ENCODE measurements around the gene ARID5B.
A peak's percentile ranks its signal among the peaks of the same experiment; 100 is the strongest.
"Not testable (repeated sequence)": the region's sequence is repeated elsewhere in the genome, so short reads cannot be mapped to it uniquely, and the experiment has no call there.

Gene ARID5B

DNA sequence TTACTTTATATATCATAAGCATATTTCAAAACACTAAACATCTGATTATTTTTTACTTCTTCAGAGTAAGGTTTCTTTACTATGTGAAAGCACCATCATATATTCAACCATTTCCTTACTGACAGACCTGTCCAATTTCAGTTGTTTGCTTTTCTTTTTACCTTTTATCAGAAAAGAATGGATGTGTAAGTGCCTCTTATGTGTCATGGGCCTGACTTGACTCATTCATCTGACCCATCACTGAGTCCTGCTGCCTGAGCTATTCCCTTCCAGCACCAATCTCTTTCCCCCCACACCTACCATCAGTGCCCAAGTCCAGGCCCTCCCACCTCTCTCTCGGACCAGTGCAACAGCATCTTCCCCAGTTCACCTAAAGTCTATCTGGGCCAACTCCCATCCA, 41.7 kb upstream of the ARID5B start:
- Histone ChIP-seq H3K27me3 (no peaks in the 10 kb centered on the region), H3K36me3 (no peaks in the 10 kb centered on the region), H3K4me3 (no peak overlapping the region), H3K4me1 (no peaks in the 10 kb centered on the region), H3K9me3 (no peaks in the 10 kb centered on the region), H3K27ac (no peak overlapping the region)
- DNase-seq, result no peak
- TF ChIP-seq, protein P1, sequence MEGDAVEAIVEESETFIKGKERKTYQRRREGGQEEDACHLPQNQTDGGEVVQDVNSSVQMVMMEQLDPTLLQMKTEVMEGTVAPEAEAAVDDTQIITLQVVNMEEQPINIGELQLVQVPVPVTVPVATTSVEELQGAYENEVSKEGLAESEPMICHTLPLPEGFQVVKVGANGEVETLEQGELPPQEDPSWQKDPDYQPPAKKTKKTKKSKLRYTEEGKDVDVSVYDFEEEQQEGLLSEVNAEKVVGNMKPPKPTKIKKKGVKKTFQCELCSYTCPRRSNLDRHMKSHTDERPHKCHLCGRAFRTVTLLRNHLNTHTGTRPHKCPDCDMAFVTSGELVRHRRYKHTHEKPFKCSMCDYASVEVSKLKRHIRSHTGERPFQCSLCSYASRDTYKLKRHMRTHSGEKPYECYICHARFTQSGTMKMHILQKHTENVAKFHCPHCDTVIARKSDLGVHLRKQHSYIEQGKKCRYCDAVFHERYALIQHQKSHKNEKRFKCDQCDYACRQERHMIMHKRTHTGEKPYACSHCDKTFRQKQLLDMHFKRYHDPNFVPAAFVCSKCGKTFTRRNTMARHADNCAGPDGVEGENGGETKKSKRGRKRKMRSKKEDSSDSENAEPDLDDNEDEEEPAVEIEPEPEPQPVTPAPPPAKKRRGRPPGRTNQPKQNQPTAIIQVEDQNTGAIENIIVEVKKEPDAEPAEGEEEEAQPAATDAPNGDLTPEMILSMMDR (IDR thresholded peaks at IDR 0.05), result no peak
- intact Hi-C loops (cut with DNase I; ENCODE audit: low total_unique reads), result no loop called here

DNA sequence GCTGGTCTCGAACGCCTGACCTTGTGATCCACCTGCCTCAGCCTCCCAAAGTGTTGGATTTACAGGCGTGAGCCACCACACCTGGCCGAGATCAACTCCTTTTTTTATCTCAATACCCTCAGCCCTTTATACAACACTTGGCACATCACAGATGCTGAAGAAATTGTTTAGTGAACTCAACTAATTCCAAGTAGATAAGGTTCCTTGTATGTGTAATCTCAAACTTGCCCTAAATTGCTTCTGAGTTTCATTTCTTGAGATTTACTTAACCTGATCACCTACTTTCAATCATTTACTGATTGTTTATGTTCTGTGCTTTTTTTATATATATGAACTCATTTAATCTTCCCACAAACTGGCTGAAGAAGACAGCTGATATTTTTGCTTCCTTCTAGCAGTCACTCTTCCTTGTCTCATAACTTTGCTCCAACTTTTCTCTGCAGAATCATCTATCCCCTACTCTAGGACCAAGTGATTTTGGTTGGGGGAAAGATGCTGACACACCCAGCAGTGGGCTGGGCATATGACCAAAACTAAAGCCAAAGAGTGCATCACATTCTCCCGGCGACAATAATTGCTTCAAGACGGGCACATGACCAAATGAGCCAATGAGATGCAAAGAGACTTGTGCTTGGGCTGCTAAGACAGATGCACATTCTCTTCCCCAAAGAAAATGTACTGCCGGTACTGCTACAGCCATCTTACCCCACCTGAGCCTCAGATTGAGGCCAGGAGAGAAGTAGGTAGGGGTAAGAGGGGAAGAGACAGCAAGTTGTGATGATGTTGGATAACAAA, 40.3 kb upstream of the ARID5B start:
- no peak for DNase-seq
- Histone ChIP-seq H3K4me3 (no peak overlapping the region), H3K27ac (no peak overlapping the region), H3K27me3 (no peaks in the 10 kb centered on the region), H3K9me3 (no peaks in the 10 kb centered on the region), H3K36me3 (no peaks in the 10 kb centered on the region), H3K4me1 (no peaks in the 10 kb centered on the region)
- intact Hi-C loops (cut with DNase I; ENCODE audit: low total_unique reads), result no loop called here
- TF ChIP-seq, protein P1 (IDR thresholded peaks at IDR 0.05), result no peak

DNA sequence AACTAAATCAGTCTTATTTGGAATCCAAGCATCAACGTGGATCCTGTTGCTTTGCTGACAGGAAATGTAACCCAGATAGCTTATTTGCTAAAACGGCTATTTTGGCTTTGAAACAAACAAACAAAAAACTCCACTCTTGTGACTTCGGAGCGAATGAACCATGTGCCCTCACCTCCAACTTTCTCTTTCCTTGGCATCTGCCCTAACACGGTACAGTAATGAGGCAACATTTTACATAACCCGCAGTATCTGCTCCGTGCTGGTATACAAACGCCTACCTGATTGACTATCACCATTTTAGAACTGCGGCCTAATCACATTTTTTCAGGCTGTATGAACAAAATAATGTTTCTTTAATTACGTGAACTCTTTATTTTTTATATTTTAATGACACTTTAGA, 37.5 kb upstream of the ARID5B start:
- intact Hi-C loops (cut with DNase I; ENCODE audit: low total_unique reads), result no loop called here
- no peak for DNase-seq
- Histone ChIP-seq H3K27me3 (no peaks in the 10 kb centered on the region), H3K36me3 (no peaks in the 10 kb centered on the region), H3K4me1 (no peaks in the 10 kb centered on the region), H3K9me3 (no peaks in the 10 kb centered on the region), H3K4me3 (no peak overlapping the region), H3K27ac (no peak overlapping the region)
- TF ChIP-seq, protein P1 (IDR thresholded peaks at IDR 0.05), result no peak

DNA sequence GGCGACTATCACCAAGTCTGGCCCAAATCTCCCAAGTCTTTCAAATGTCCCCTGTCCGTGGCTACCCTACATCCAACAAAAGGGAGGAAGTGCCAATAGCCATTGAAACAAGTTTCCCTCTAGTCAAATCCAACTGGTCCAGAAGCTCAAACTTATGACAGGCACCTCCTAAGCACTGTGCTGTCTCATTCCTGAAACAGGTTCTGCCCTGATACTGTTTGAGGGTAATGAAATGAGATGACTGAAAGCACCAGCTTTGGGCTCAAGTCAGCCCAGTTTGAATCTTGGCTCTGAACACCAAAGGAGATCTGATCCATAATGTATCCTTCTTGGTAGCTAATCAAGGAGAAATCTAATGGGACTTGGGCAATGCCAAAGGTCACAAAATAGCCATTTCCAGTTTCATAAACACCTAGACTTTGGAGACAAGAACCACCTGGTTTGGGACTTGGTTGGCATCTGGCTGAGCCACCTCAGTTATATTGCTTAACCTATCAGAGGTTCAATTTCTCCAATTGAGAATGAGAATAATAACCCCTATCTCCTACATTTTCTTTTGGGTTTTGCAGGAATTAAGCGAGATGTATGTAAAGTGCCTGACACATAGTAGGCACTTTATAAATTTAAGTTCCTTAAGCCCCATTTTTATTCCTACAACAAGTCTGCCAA, 34.7 kb upstream of the ARID5B start:
- H3K27ac ChIP-seq, result peak overlapping the region; percentile 56 to 78
- no peak for DNase-seq
- intact Hi-C loops (cut with DNase I; ENCODE audit: low total_unique reads), result no loop called here

DNA sequence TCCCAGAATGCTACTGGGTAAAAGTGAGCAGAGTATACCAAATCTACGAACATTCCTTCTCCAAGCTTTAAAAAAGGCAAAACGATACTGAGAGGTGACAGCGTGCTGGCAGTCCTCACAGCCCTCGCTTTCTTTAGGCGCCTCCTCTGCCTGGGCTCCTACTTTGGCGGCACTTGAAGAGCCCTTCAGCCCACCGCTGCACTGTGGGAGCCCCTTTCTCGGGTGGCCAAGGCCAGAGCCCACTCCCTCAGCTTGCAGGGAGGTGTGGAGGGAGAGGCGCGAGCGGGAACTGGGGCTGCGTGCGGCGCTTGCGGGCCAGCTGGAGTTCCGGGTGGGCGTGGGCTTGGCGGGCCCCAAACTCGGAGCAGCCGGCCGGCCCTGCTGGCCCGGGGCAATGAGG, 34.1 kb upstream of the ARID5B start:
- H3K27me3 ChIP-seq; H3K9me3 ChIP-seq; intact Hi-C loops (cut with DNase I; ENCODE audit: low total_unique reads); H3K36me3 ChIP-seq; DNase-seq: not testable (repeated sequence)
- Histone ChIP-seq H3K27ac (peak overlapping the region; percentile 56 to 78), H3K4me3 (peak overlapping the region; percentile 53 to 55), H3K4me1 (peaks cover 0 to 18% (median 8%) of the 10 kb centered on the region in 4 donors)

More for the DNA sequence above, 34.7 kb upstream of the ARID5B start:
- H3K4me3 ChIP-seq, result peak overlapping the region; percentile 53 to 55
- no peaks in the 10 kb centered on the region for H3K9me3 ChIP-seq
- TF ChIP-seq, protein P1 (IDR thresholded peaks at IDR 0.05), result no peak
- no peaks in the 10 kb centered on the region for H3K27me3 ChIP-seq
- H3K4me1 ChIP-seq, result peaks cover 0 to 18% (median 8%) of the 10 kb centered on the region in 4 donors
- H3K36me3 ChIP-seq, result no peaks in the 10 kb centered on the region

GRCh38 chr10:61867817-61868216, 33.7 kb upstream of the ARID5B start:
- H3K27me3 ChIP-seq; H3K36me3 ChIP-seq; H3K9me3 ChIP-seq; intact Hi-C loops (cut with DNase I; ENCODE audit: low total_unique reads): not testable (repeated sequence)
- DNase-seq, result peak; percentile 20 to 75
- H3K27ac ChIP-seq, result peak overlapping the region; percentile 56 to 78
- TF ChIP-seq, protein P1 (IDR thresholded peaks at IDR 0.05), result peak in 1 of 2 experiments; percentile 19
- H3K4me1 ChIP-seq, result peaks cover 0 to 18% (median 8%) of the 10 kb centered on the region in 4 donors
- peak overlapping the region; percentile 53 to 55 for H3K4me3 ChIP-seq

Measured in tibial artery (tissue), 4 donors.